Medulla oblongata (tissue), 1 donor: ENCODE measurements around the gene ABCA12.
A peak's percentile ranks its signal among the peaks of the same experiment; 100 is the strongest.

Experiments used
- DNase-seq: peaks from one replicate; pipeline ENCODE4 v3.0.0-alpha.2; 2015; ENCODE audit errors: extremely low spot score

Gene ABCA12

DNA sequence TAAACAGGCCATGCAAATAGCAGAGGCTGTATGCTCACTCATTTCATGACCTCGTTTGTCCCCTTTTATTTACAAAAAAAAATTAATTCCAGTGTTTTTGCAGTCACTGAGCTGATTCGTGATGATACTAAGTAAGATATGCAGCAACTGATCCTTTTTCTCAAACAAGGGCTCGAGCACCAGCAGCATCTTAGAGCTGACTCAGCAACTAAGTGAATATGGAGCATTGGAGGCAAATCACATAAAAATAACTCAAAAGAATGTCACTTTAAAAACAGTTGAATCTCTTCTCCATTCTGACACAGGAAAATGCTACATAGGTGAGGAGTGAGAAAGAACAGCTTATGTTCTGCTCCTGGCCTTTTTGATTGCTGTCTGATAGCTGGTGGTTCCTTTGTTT is 152.8 kb downstream of the ABCA12 start:
- DNase-seq: no peak

- no peak for DNase-seq
Measured at GRCh38 chr2:214966420-214966819, 172.0 kb downstream of the ABCA12 start.

DNA sequence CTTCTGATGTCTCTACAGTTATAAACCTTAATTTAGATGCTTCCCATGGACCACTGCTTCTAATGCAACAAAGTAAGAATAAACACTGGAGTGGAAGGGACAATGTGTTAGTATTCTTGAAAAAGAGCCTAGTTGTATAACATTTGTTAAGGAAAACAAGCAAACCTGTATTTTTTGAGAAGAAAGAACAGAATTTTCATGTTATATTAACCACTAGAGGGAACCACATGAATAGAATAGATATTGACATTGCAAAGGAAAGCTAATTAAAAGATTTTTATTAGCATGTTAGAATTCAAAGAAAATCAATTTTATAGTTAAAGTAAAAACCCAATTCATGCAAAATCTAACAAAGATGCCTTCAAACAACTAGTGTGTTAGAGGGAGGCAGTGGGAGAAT is 177.7 kb downstream of the ABCA12 start:
- DNase-seq: no peak

DNA sequence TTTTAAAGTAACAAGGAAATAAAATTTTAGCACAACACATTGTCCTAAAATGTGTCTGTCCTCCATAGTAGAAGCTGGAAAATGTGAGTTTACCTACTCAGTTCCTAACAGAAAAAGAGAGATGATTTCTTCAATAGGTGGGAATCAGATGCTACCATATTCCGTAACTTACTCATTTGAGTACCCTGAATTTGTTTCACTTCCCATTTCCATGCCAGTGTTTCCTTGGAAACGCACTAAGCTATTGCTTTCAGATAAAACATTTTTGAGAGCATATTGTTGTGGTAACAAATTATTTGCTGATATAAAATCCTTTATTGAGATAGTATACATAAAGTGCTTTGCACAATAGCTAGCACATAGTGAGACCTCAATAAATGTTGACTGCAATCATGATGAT is 191.5 kb downstream of the ABCA12 start:
- DNase-seq: no peak

GRCh38 chr2:214934006-214934405 is 204.4 kb downstream of the ABCA12 start:
- no peak for DNase-seq

- no peak for DNase-seq
Measured at GRCh38 chr2:214904634-214905033, 233.8 kb downstream of the ABCA12 start.

GRCh38 chr2:214904176-214904575 is 234.2 kb downstream of the ABCA12 start:
- no peak for DNase-seq

DNA sequence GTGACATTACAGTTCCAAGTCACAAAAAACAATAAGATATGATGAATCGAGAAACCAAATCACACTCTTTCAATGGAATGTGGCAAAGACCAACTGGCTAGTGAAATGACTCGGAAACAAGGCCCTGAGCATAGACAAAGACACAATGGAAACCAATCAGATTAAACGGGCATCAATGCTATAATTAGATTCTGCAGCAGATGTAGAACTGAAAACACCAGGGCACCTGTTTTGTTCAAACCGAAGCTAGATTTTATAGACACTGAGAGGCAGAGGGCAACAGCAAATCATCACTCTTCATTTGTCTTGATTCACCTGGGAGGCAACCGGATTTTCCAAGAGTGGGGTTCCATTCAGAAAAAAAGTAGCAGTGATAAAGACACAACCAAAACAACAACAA is 236.1 kb downstream of the ABCA12 start:
- no peak for DNase-seq

DNA sequence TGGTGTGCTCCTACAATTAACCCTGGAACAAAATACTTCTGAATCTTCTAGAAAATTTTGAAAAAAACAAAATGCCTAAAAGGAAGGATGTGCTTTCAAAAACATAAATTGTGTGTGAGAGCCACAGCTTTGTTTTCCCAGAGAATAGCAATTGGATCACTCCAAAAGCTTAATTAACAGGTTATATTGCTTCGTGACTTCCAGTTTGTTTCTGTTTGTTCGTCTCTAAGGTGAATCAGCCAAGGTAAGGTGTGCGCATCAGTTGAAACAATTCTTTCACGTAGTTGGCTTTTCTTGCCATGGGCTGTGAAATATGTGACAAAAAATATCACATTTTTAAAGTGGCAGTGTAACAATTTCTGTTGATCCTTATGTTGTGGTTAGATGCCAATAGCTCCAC is 238.7 kb downstream of the ABCA12 start:
- no peak for DNase-seq

GRCh38 chr2:214896274-214896673 is 242.2 kb downstream of the ABCA12 start:
- DNase-seq: no peak

- DNase-seq: no peak
Measured at GRCh38 chr2:214895469-214895868, 243.0 kb downstream of the ABCA12 start.

GRCh38 chr2:214889301-214889700 is 249.1 kb downstream of the ABCA12 start:
- no peak for DNase-seq

- DNase-seq: peak; percentile 62
Measured at GRCh38 chr2:214881647-214882202, 256.7 kb downstream of the ABCA12 start.
